NCI-H526 (cell line): ENCODE measurements around the gene AKR1C3.
"Not testable (repeated sequence)": the region's sequence is repeated elsewhere in the genome, so short reads cannot be mapped to it uniquely, and the experiment has no call there.

Experiments used
- DNase-seq, 2 experiments: peaks; one replicate each; lab custom pipeline; 2025; lab: John Stamatoyannopoulos, UW

AKR1C3 gene

GRCh38 chr10:5089865-5090264, 4.3 kb upstream of the AKR1C3 start:
- peak in 1 of 2 experiments; percentile 46 for DNase-seq

GRCh38 chr10:5090551-5090950, 3.7 kb upstream of the AKR1C3 start:
- no peak for DNase-seq

- no peak for DNase-seq
Observed at GRCh38 chr10:5091196-5091595, 3.0 kb upstream of the AKR1C3 start.

- no peak for DNase-seq
Observed at GRCh38 chr10:5092375-5092774, 1.8 kb upstream of the AKR1C3 start.

GRCh38 chr10:5092848-5093790, 1.1 kb upstream of the AKR1C3 start:
- DNase-seq: no peak

GRCh38 chr10:5095687-5096086, 1.5 kb downstream of the AKR1C3 start:
- no peak for DNase-seq

GRCh38 chr10:5096108-5096507, 1.9 kb downstream of the AKR1C3 start:
- no peak for DNase-seq

GRCh38 chr10:5102479-5102878, 8.3 kb downstream of the AKR1C3 start:
- not testable (repeated sequence) for DNase-seq

- DNase-seq: no peak
Observed at GRCh38 chr10:5103481-5103880, 9.3 kb downstream of the AKR1C3 start.

GRCh38 chr10:5105626-5106025, 11.4 kb downstream of the AKR1C3 start:
- no peak for DNase-seq

- no peak for DNase-seq
Observed at GRCh38 chr10:5106553-5106952, 12.3 kb downstream of the AKR1C3 start.

- DNase-seq: no peak
Observed at GRCh38 chr10:5107860-5108526, 13.8 kb downstream of the AKR1C3 start.

- no peak for DNase-seq
Observed at GRCh38 chr10:5108658-5109416, 14.6 kb downstream of the AKR1C3 start.

GRCh38 chr10:5109861-5110260, 15.6 kb downstream of the AKR1C3 start:
- not testable (repeated sequence) for DNase-seq

GRCh38 chr10:5116621-5117020, 22.4 kb downstream of the AKR1C3 start:
- no peak for DNase-seq

- no peak for DNase-seq
Observed at GRCh38 chr10:5117026-5117425, 22.8 kb downstream of the AKR1C3 start.

GRCh38 chr10:5119997-5120396, 25.8 kb downstream of the AKR1C3 start:
- DNase-seq: not testable (repeated sequence)

GRCh38 chr10:5123886-5124285, 29.7 kb downstream of the AKR1C3 start:
- DNase-seq: no peak

GRCh38 chr10:5125315-5126044, 31.3 kb downstream of the AKR1C3 start:
- no peak for DNase-seq

GRCh38 chr10:5135581-5135980, 41.4 kb downstream of the AKR1C3 start:
- no peak for DNase-seq

- DNase-seq: no peak
Observed at GRCh38 chr10:5136468-5137087, 42.4 kb downstream of the AKR1C3 start.
